Esophagus squamous epithelium (tissue), 5 donors: ENCODE measurements around the gene MBNL1. TPM values are rescaled to one million over a fixed set of nuclear protein-coding genes. Genes with fewer than 3 reads are reported as not detected.

ENCODE experiments used
- DNase-seq: peaks from one replicate; lab custom pipeline; 2025; lab: John Stamatoyannopoulos, UW
- H3K27ac ChIP-seq, 4 donors: fragments of 200-600 bp; sonication (generic); one replicate each; pipeline ENCODE4 v1.5.1; 2016 to 2019; ENCODE audit warnings: mild to moderate bottlenecking in 1 of 4
- H3K27me3 ChIP-seq, 4 donors: fragments of 200-600 bp; sonication (generic); 1 replicate in 3 of 4; 2 replicates in 1 of 4; pipeline versions ENCODE4 v1.5.1 to v1.6.0; 2017 to 2021; ENCODE audit warnings: antibody characterized with exemption in 1 of 4
- H3K36me3 ChIP-seq, 3 donors: fragments of 200-600 bp; sonication (generic); one replicate each; pipeline ENCODE4 v1.5.1; 2016 to 2019
- H3K4me1 ChIP-seq, 3 donors: fragments of 200-600 bp; sonication (generic); one replicate each; pipeline ENCODE4 v1.5.1; 2017 to 2019
- H3K4me3 ChIP-seq, 4 donors: fragments of 200-600 bp; sonication (generic); 1 replicate in 3 of 4; 2 replicates in 1 of 4; pipeline ENCODE4 v1.5.1; 2016 to 2019; ENCODE audit warnings: mild to moderate bottlenecking in 2 of 4, moderate library complexity in 1 of 4
- H3K9me3 ChIP-seq, 3 donors: fragments of 200-600 bp; sonication (generic); one replicate each; pipeline ENCODE4 v1.5.1; 2016 to 2019
- POLR2A ChIP-seq, 4 donors: fragments of 450-650 bp; IDR thresholded peaks; one replicate each; pipeline ENCODE4 v1.6.1; 2017; ENCODE audit warnings: antibody characterized with exemption in 4 of 4, mild to moderate bottlenecking in 4 of 4, moderate library complexity in 3 of 4
- WGBS, 2 donors: methylation state at CpG; one replicate each; pipeline ENCODE4 v1.1.5; 2018; 5-methylcytosine and 5-hydroxymethylcytosine counted together
- intact Hi-C: fragments of 100-400 bp; cut with DNase I; formaldehyde crosslinking; loops from one replicate; pipeline ENCODE4 v1.15.0; 2022
- total RNA-seq, 4 donors: library from RNA; depleted of rRNA; stranded (reverse); fragments of >200 nt; gene quantifications; one replicate each; pipeline ENCODE4 v1.1.0, GENCODE V29; 2016
- TF ChIP-seq, protein P1 (sequence below), 6 experiments: fragments of 450-650 bp in 4 of 6; fragments of 200-600 bp in 2 of 6; sonication (generic) in 2 of 6; IDR thresholded peaks; one replicate each; pipeline ENCODE4 v1.5.1; 2016 to 2019; ENCODE audit warnings: antibody characterized with exemption in 6 of 6, mild to moderate bottlenecking in 4 of 6, moderate library complexity in 4 of 6
- donor health status: DM: yes; HTN: yes; CAD: no.

Gene MBNL1
- total RNA-seq, 4 donors from 2014 or later = 94.0 to 318 (median 161) TPM

DNA sequence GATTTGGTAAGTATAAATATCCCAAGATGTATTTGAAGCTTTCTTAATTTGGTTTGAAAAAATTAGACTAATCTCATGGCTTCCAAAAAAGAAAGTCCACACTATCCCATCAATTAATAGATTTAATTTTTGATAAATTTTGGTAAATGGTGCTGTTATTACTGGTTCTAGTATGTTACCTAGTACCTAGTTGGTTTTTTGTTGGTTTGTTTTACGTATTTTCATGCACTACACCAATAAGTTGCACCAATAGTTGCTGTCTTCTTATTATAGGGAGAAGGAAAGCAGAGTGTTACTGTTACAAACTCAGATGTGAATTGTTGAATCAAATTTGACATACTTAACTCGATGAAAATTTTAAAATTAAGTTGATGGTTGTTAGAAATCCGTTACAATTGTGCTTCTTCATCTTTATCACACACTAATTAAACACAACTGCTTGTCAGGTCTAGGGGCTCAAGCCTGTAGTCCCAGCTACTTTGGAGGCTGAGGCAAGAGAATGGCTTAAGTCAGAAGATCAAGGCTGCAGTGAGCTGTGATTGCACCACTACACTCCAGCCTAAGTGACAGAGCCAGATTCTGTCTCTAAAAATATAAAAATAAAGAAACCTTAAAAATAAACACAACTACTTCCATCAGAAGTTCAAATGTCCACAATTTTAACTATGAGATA is 23.1 kb upstream of the MBNL1 start:
- H3K4me3 ChIP-seq = peak overlapping the region in 1 of 4 donors; percentile 37
- TF ChIP-seq, protein P1, sequence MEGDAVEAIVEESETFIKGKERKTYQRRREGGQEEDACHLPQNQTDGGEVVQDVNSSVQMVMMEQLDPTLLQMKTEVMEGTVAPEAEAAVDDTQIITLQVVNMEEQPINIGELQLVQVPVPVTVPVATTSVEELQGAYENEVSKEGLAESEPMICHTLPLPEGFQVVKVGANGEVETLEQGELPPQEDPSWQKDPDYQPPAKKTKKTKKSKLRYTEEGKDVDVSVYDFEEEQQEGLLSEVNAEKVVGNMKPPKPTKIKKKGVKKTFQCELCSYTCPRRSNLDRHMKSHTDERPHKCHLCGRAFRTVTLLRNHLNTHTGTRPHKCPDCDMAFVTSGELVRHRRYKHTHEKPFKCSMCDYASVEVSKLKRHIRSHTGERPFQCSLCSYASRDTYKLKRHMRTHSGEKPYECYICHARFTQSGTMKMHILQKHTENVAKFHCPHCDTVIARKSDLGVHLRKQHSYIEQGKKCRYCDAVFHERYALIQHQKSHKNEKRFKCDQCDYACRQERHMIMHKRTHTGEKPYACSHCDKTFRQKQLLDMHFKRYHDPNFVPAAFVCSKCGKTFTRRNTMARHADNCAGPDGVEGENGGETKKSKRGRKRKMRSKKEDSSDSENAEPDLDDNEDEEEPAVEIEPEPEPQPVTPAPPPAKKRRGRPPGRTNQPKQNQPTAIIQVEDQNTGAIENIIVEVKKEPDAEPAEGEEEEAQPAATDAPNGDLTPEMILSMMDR (IDR thresholded peaks at IDR 0.05) = no peak
- TF ChIP-seq POLR2A (IDR thresholded peaks at IDR 0.05) = no peak
- no peaks in the 10 kb centered on the region for H3K27me3 ChIP-seq
- H3K4me1 ChIP-seq = peaks cover 0 to 10% (median 8%) of the 10 kb centered on the region in 3 donors
- no peak for DNase-seq
- H3K9me3 ChIP-seq = no peaks in the 10 kb centered on the region
- H3K27ac ChIP-seq = no peak overlapping the region
- no peaks in the 10 kb centered on the region for H3K36me3 ChIP-seq
- intact Hi-C loops = no loop called here
- 72 to 78% methylated on average over 3 of the region's 3 CpGs for WGBS, 2 donors

GRCh38 chr3:152251916-152252315 is 16.8 kb upstream of the MBNL1 start:
- H3K27ac ChIP-seq = no peak overlapping the region
- no peaks in the 10 kb centered on the region for H3K27me3 ChIP-seq
- intact Hi-C loops = no loop called here
- H3K4me3 ChIP-seq = no peak overlapping the region
- TF ChIP-seq POLR2A (IDR thresholded peaks at IDR 0.05) = no peak
- TF ChIP-seq, protein P1 (IDR thresholded peaks at IDR 0.05) = no peak
- DNase-seq = no peak
- no peaks in the 10 kb centered on the region for H3K9me3 ChIP-seq
- no peaks in the 10 kb centered on the region for H3K36me3 ChIP-seq
- peaks cover 2 to 9% (median 4%) of the 10 kb centered on the region in 3 donors for H3K4me1 ChIP-seq

DNA sequence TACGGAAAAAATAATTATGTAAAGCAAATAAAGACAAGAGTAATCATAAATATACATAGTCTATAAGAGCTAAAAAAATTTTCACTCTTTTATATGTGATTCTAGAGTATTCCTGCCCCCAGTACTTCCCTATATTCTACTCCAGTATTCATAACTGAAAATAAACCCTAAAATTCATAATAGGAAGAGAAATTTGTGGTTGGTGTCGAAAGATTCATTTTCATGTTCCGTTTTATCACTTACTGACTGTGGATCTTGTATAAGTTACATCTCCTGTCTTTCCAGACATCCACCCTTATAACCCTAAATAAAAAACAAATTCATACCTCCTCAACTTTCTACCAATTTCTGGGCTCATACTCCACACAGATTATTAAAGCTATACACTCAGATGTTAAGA is 16.0 kb upstream of the MBNL1 start:
- no peaks in the 10 kb centered on the region for H3K36me3 ChIP-seq
- TF ChIP-seq, protein P1 (IDR thresholded peaks at IDR 0.05) = no peak
- TF ChIP-seq POLR2A (IDR thresholded peaks at IDR 0.05) = no peak
- H3K9me3 ChIP-seq = no peaks in the 10 kb centered on the region
- DNase-seq = no peak
- peaks cover 5 to 18% (median 8%) of the 10 kb centered on the region in 3 donors for H3K4me1 ChIP-seq
- no peak overlapping the region for H3K4me3 ChIP-seq
- intact Hi-C loops = no loop called here
- no peaks in the 10 kb centered on the region for H3K27me3 ChIP-seq
- H3K27ac ChIP-seq = no peak overlapping the region
- WGBS, 2 donors = 80 to 81% methylated on average over 3 of the region's 3 CpGs

DNA sequence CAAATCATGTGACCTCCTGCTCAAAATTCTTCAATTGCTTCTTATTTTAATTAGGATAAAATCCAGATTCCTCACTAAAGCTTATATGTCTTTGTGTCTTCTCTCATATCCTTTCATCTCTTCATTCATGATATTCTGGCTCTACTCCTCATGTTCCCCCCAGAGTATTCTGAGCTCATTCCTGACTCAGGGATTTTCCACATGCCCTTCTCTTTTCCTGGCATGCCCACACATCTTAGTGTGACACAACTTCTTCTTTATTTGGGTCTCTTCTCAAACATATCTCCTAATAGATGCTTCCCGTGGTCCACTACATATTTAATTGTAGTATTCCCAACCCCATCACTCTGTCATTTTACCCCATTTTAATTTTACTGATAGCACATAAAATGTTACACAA is 15.2 kb upstream of the MBNL1 start:
- H3K27me3 ChIP-seq = no peaks in the 10 kb centered on the region
- intact Hi-C loops = no loop called here
- no peak overlapping the region for H3K27ac ChIP-seq
- TF ChIP-seq, protein P1 (IDR thresholded peaks at IDR 0.05) = no peak
- TF ChIP-seq POLR2A (IDR thresholded peaks at IDR 0.05) = no peak
- no peaks in the 10 kb centered on the region for H3K36me3 ChIP-seq
- peaks cover 9 to 25% (median 16%) of the 10 kb centered on the region in 3 donors for H3K4me1 ChIP-seq
- H3K9me3 ChIP-seq = no peaks in the 10 kb centered on the region
- DNase-seq = no peak
- 62 to 81% methylated on average over 1 of the region's 1 CpG for WGBS, 2 donors
- no peak overlapping the region for H3K4me3 ChIP-seq

DNA sequence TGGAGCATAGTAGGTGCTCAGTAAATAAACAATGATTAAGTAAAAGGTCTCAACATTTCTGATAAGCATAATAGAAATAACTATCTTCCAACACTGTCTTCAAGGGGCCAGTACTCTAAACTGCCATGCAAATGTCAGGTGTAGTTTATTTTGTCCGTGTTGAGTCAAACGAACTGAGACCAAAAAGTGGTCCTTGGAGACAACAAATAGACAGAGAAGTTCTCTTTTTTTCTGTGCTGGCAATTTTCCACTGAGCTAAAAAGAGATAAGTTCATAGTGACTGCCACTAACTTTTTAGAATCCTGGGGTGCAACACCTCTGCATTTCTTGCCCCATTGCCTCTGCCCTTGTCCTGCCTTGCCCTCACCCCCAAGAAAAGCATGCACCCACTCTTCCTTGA is 14.7 kb upstream of the MBNL1 start:
- no peaks in the 10 kb centered on the region for H3K9me3 ChIP-seq
- no peak overlapping the region for H3K4me3 ChIP-seq
- no peaks in the 10 kb centered on the region for H3K36me3 ChIP-seq
- no peak for TF ChIP-seq POLR2A (IDR thresholded peaks at IDR 0.05)
- TF ChIP-seq, protein P1 (IDR thresholded peaks at IDR 0.05) = no peak
- H3K27ac ChIP-seq = no peak overlapping the region
- WGBS, 2 donors = 35 to 57% methylated on average over 2 of the region's 2 CpGs
- no peak for DNase-seq
- peaks cover 14 to 31% (median 21%) of the 10 kb centered on the region in 3 donors for H3K4me1 ChIP-seq
- intact Hi-C loops = no loop called here
- no peaks in the 10 kb centered on the region for H3K27me3 ChIP-seq
